ENCODE measurements around the gene METTL23. TPM values are rescaled to one million over a fixed set of nuclear protein-coding genes. Genes with fewer than 3 reads are reported as not detected.
"Not testable (repeated sequence)": the region's sequence is repeated elsewhere in the genome, so short reads cannot be mapped to it uniquely, and the experiment has no call there.

Gene METTL23
- total RNA-seq, 1 donor from 2014 or later = 24.3 TPM

DNA sequence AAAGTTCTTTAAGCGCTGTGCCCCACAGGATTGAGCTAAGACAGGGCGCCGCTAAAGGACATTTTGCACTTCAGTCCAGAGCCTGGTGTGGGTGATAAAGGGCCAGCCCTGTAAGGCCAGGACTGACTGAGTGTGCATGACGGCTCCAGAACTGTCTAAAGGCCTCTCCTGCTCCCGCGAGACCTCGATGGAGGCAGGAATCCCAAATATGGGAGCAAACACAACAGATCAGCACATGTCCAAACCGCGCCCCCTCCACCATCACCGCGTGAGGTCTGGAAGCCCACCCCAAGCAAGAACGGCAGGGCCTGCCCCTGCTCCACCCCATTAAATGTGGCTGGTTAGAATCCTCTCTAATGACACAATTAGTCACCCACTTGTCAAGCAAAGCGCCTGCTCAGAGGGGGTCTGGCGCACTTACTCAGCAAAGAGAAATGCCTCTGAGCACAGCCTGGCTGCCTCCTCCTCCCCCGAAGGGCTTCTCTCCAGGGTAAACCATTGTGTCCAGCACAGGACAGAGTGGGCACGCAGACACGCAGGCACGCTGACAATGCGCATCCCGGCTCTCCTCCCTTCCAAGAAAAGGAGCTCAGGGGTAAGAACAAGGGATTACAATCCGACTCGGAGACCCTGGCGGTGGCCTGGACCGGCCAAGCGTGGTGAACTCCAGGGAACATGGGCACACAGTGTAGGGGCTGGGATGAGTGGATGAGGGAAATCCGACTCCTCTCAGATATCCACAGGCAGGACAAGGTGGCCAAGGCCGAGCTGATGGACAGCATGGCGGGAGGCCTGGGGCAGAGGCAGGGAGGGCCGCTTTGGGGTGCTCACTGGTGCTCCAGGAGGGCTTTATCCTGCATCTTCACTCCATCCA, 17.3 kb upstream of the METTL23 start:
- Mint-ChIP-seq H3K27ac (ENCODE audit: unreplicated experiment) (peak overlapping the region; percentile 98), H3K4me3 (ENCODE audit: unreplicated experiment) (peak overlapping the region; percentile 96), H3K27me3 (ENCODE audit: unreplicated experiment) (peaks cover 11% of the 10 kb centered on the region), H3K9me3 (ENCODE audit: unreplicated experiment) (peaks cover 20% of the 10 kb centered on the region), H3K36me3 (ENCODE audit: unreplicated experiment) (no peaks in the 10 kb centered on the region), H3K4me1 (ENCODE audit: low read depth, unreplicated experiment) (peaks cover 46% of the 10 kb centered on the region)
- DNase-seq = peak; percentile 77
- TF ChIP-seq, protein P1, sequence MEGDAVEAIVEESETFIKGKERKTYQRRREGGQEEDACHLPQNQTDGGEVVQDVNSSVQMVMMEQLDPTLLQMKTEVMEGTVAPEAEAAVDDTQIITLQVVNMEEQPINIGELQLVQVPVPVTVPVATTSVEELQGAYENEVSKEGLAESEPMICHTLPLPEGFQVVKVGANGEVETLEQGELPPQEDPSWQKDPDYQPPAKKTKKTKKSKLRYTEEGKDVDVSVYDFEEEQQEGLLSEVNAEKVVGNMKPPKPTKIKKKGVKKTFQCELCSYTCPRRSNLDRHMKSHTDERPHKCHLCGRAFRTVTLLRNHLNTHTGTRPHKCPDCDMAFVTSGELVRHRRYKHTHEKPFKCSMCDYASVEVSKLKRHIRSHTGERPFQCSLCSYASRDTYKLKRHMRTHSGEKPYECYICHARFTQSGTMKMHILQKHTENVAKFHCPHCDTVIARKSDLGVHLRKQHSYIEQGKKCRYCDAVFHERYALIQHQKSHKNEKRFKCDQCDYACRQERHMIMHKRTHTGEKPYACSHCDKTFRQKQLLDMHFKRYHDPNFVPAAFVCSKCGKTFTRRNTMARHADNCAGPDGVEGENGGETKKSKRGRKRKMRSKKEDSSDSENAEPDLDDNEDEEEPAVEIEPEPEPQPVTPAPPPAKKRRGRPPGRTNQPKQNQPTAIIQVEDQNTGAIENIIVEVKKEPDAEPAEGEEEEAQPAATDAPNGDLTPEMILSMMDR (IDR thresholded peaks at IDR 0.05; ENCODE audit: partially characterized antibody, unreplicated experiment) = no peak

DNA sequence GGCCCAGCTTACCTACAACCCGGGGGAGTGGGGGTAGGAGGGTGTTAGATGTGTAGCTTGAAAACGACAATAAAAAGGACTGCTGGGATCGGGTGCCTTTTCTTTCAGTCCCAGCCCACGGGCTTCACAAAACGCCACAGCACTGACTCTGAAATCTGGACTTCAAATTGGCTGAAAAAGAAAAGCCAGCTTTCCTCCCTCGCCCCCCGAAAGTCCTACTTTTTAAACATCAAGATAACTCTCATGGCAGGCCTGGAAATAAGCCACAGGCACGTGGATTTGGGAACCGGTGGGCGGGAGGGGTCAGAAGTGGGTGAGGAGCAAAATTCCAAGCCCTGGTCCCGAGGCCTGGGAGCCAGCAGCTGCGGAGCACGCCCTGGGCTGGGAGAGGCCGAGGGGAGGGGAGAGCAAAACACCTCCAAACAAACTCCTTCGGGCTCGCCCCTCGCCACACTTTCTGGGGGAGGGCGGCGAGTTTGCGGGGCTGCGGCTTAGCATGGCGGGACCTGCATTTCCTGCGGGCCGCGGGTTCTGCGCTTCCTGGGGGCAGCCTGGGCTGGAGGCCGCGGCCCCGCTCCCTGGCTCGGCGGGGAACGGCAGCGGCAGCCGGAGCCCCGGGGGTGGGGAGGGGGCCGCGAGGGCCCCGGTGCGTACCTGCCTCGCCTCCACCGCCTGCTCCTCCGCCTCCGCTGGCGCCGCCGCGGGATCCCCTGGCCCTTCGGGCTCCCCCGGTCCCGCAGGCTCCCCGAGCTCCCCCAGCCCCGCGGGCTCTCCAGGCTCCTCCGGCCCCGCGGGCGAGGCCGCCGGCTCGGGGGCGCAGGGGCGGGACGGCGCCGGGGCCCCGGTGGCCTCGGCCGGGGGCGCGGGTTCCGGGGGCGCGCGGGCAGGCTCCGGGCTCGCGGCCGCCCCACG, 16.4 kb upstream of the METTL23 start:
- Mint-ChIP-seq H3K27ac (ENCODE audit: unreplicated experiment) (peak overlapping the region; percentile 98), H3K4me3 (ENCODE audit: unreplicated experiment) (peak overlapping the region; percentile 96), H3K9me3 (ENCODE audit: unreplicated experiment) (peaks cover 20% of the 10 kb centered on the region), H3K27me3 (ENCODE audit: unreplicated experiment) (peaks cover 11% of the 10 kb centered on the region), H3K4me1 (ENCODE audit: low read depth, unreplicated experiment) (peaks cover 42% of the 10 kb centered on the region)
- not testable (repeated sequence) for H3K36me3 Mint-ChIP-seq (ENCODE audit: unreplicated experiment); DNase-seq

DNA sequence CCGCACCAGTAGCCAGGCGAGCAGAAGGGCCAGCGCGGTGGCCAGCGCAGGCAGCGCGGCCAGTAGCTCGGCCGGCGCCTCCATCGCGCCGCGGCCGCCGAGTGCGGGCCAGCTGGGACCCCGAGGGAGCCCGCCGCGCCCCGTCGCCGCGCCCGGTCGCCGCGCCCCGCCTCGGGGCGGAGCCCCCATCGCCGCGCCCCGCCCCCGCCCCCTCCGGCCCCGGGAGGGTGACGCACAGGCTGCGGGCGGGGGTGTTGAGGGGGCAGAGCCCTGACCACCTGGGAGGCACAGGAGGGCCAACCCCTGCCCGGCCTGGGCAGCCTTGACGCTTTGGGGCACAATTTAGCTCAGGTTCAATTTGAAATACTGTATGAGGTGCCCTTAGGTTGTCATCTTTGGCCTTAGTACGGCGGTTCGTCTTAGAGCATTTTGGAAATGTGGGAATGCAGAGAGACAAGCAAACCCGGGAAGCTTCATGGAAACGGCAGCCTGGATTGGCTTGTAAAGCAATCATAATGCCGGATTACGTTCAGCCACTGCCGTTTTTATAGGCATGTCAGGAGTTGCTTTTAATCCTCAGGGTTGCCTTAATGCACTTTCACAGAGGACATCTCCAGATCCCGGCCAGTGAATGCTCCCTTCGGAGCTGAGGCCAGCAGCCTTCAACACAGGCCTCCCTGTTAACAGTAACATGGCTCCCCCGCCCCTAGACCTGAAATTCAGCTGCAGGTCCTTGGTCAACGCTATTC, 15.6 kb upstream of the METTL23 start, which contains the start of gene MXRA7:
MXRA7 (minus strand) TSS at position 103 of the 749 bp plus-strand sequence; CDS start at position 84, 19 bp downstream.
- DNase-seq = peak; percentile 80
- TF ChIP-seq, protein P1 (IDR thresholded peaks at IDR 0.05; ENCODE audit: partially characterized antibody, unreplicated experiment) = no peak
- H3K27ac Mint-ChIP-seq (ENCODE audit: unreplicated experiment) = peak within 1 kb of the TSS; percentile 98
- peaks cover 11% of the 10 kb centered on the region for H3K27me3 Mint-ChIP-seq (ENCODE audit: unreplicated experiment)
- H3K36me3 Mint-ChIP-seq (ENCODE audit: unreplicated experiment) = no peaks in the 10 kb centered on the region
- H3K4me3 Mint-ChIP-seq (ENCODE audit: unreplicated experiment) = peak within 1 kb of the TSS; percentile 96
- peaks cover 18% of the 10 kb centered on the region for H3K9me3 Mint-ChIP-seq (ENCODE audit: unreplicated experiment)
- H3K4me1 Mint-ChIP-seq (ENCODE audit: low read depth, unreplicated experiment) = peaks cover 42% of the 10 kb centered on the region

DNA sequence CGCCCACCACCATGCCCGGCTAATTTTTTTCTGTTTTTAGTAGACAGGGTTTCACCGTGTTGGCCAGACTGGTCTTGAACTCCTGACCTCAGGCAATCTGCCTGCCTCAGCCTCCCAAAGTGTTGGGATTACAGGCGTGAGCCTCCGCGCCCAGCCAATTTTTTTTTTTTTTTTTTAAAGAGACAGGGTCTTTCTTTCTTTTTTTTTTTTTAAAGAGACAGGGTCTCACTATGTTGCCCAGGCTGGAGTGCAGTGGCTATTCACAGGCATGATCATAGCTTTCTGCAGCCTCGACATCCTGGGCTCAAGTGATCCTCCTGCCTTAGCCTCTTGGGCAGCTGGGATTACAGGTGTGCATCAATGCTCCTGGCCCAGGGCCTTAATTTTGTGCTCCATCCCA, 14.3 kb upstream of the METTL23 start:
- not testable (repeated sequence) for DNase-seq; H3K36me3 Mint-ChIP-seq (ENCODE audit: unreplicated experiment)
- H3K4me1 Mint-ChIP-seq (ENCODE audit: low read depth, unreplicated experiment) = peaks cover 37% of the 10 kb centered on the region
- peaks cover 15% of the 10 kb centered on the region for H3K9me3 Mint-ChIP-seq (ENCODE audit: unreplicated experiment)
- H3K4me3 Mint-ChIP-seq (ENCODE audit: unreplicated experiment) = peak overlapping the region; percentile 59
- H3K27ac Mint-ChIP-seq (ENCODE audit: unreplicated experiment) = peak overlapping the region; percentile 54
- H3K27me3 Mint-ChIP-seq (ENCODE audit: unreplicated experiment) = peaks cover 11% of the 10 kb centered on the region

- Mint-ChIP-seq H3K9me3 (ENCODE audit: unreplicated experiment) (peaks cover 11% of the 10 kb centered on the region), H3K27me3 (ENCODE audit: unreplicated experiment) (peaks cover 8% of the 10 kb centered on the region), H3K27ac (ENCODE audit: unreplicated experiment) (no peak overlapping the region), H3K36me3 (ENCODE audit: unreplicated experiment) (no peaks in the 10 kb centered on the region), H3K4me3 (ENCODE audit: unreplicated experiment) (no peak overlapping the region), H3K4me1 (ENCODE audit: low read depth, unreplicated experiment) (peaks cover 24% of the 10 kb centered on the region)
- no peak for DNase-seq
- TF ChIP-seq, protein P1 (IDR thresholded peaks at IDR 0.05; ENCODE audit: partially characterized antibody, unreplicated experiment) = no peak
Observed at GRCh38 chr17:76713765-76714164, 12.9 kb upstream of the METTL23 start.
